Middle frontal gyrus (tissue), 1 donor: ENCODE data around the gene TWF1.
"Not testable (repeated sequence)": the region's sequence is repeated elsewhere in the genome, so short reads cannot be mapped to it uniquely, and the experiment has no call there.

Source experiments
- DNase-seq: peaks from one replicate; pipeline ENCODE4 v3.0.0-alpha.2; 2015; ENCODE audit warnings: low spot score; ENCODE audit errors: extremely low spot score

Gene TWF1

GRCh38 chr12:43805149-43805859 lies 813 bp downstream of the TWF1 start:
- no peak for DNase-seq

DNA sequence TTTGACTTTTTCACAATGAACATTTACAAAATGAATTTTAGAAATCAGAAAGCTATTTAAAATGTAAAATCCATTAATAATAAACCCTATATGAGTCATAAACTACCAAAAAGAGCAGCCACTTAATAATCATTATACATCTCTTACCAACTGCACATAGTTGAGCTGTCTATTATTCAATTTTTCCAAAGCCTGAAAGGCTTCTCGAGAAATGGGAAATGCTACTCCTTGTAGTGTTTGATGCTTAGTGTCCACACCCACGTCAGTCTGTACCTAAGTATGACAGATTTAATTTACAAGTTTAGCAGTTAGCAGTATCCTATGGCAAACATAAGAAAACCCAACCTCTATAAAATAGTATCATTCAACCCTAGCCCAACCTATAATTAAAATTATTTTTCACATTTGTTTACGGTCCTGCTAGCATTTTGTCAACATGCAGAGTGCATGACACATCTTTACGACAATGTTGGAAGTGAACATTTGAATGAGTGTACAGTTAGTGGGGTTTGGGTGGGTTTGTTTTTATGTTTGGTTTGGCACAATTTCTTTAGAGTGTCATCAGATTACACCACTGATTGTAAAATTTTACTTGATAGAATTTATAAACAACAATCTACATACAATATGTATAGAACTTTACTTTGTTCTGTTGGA lies 8.4 kb downstream of the TWF1 start:
- no peak for DNase-seq

DNA sequence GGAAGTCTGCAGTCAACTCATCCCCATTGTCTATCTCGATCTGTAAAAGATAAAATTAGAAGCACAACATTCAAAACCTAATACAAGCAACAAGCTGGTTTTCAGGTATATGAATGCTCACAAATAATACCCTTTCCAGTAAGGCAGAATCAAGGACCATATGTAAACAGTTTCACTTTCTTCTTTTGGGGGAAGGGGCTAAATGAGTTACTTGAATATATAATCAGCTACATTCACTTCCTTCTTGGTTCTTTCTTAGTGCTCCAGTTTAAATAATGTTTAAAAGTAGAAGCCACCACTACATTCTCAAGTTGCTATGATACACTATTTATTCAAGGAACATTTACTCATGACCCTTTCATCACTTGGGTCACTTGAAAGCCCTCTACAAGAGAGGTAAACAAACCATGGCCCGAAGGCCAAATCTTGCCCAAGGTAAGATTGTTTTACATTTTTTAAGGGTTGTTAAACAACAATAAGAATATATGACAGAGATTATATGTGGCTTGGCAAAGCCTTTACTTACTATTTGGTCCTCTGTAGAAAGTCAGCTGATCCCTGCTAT lies 10.3 kb downstream of the TWF1 start:
- no peak for DNase-seq

GRCh38 chr12:43789941-43790340 lies 16.2 kb downstream of the TWF1 start:
- DNase-seq: no peak

- no peak for DNase-seq
Observed at GRCh38 chr12:43786899-43787693, 19.0 kb downstream of the TWF1 start.

DNA sequence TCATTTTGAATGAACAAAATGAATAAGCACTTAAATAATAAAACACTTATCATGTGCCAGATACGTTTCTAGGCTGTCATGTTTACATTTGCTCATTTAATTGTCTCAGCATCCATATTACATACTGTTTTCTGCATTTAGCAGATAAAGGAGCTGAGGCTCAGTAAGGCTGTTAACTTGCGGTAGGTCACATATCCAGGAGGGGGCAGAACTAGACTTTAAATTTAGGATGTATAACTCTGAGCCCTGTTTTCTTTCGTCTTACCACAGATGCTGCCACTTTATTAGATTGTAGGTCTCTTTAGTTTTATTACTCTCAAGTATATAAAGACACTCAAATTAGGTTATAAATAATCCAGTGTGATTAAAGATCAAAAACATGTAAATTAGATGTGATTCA lies 29.6 kb downstream of the TWF1 start:
- no peak for DNase-seq

GRCh38 chr12:43766291-43766690 lies 39.8 kb downstream of the TWF1 start:
- no peak for DNase-seq

DNA sequence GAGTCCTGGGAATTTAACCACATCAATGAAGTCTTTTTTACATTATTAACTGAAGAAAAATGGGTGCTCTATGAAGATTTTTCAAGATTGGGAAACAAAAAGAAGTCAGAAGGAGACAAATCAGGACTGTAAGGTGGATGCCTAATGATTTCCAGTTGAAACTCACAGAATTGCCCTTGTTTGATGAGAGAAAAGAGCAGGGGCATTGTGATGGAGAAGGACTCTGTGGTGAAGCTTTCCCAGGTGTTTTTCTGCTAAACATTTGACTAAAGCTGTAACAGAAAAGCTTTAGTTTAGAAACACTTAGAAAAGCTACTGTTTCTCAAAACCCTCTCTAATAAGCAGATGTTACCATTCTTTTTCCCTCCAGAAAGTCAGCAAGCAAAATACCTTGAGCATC lies 41.6 kb downstream of the TWF1 start:
- DNase-seq: no peak

- no peak for DNase-seq
Observed at GRCh38 chr12:43763769-43764168, 42.3 kb downstream of the TWF1 start.

DNA sequence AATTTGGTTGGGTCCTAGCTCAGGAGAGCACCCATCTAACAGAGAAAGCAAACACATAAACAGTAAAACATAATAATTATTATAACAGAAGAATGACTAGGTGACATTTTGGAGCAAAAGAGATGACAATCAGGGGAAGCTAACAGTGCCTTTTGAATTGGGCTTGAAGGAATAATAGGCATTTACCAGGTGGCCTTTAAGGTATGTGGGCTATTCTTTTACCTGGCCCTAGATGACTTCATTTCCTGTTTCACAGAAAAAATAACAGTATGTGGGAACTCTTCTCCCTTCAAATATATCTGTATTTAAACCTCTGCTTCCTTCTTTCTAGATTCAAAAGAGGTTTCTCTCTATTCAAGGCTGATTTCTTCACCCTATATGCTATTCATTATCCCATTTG lies 43.5 kb downstream of the TWF1 start:
- no peak for DNase-seq

DNA sequence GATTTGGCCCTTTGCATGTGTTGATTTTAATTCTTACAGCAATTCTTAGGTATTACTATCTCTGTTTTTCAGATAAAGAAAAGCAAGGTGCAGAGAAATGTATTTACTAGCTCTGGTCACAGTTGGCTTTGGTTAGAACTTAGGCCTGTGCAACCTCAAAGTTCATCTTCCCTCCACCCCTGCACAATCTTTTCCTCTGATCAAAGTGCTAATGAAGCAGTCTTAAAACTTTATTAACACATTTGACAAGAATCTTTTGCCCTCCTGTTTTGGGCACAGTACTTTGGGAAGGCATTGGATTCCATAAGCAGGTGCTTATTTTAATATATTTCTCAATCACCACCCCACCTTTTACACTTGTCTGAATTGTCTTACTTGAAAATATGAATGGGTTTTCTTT lies 44.6 kb downstream of the TWF1 start:
- DNase-seq: no peak

- no peak for DNase-seq
Observed at GRCh38 chr12:43760396-43760795, 45.7 kb downstream of the TWF1 start.

DNA sequence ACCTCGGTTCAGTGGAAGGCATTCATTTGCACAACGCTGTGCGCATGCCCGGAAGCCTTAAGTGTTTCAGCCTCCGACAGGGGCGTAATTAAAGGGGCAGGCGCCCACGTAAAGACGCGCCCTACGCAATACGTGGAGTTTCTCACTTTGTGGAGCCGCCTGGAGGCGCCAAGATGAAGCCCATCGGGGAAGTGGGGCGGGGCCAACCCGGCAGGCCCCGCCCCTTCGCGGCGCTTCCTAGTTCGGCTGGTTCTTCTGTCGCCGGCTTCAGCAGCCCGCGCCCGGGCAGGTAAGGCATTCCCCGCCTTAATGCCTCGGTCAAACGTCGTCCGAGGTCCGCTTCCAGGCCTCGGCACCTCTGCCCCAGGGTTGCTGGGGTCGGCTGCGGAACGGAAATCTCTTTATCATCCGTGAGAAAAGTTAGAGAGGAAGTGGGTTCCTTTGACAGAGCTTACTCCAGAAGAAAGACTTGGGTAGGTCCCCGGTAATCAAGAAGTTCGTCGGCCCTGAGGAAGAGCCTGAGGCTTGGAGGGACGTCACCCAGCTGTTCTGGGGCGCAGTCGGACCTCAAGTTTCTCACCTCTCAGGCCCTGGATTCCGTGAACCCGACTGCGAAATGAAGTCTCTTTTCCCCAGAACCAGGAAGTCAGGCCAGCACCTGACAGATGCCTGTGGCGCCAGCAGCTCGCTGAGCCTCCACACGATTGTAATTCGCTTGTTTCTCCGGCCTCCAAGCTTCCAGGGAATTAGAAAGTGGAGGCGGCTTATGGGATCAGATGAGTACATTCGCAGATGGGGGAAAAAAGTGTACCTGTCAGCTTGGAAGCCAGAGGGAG lies 47.2 kb downstream of the TWF1 start, which contains the start of the genes IRAK4 and PUS7L:
TSS of gene IRAK4 (plus strand) at position 224 of the 836 bp plus-strand sequence. CDS start 9,161 bp downstream, outside the sequence.
TSS of gene PUS7L (minus strand) at position 63 of the 836 bp plus-strand sequence. CDS start 3,545 bp downstream, outside the sequence.
- DNase-seq: peak; percentile 93

GRCh38 chr12:43758247-43758727 lies 47.8 kb downstream of the TWF1 start:
- no peak for DNase-seq

- DNase-seq: no peak
Observed at GRCh38 chr12:43754015-43754414, 52.1 kb downstream of the TWF1 start.

DNA sequence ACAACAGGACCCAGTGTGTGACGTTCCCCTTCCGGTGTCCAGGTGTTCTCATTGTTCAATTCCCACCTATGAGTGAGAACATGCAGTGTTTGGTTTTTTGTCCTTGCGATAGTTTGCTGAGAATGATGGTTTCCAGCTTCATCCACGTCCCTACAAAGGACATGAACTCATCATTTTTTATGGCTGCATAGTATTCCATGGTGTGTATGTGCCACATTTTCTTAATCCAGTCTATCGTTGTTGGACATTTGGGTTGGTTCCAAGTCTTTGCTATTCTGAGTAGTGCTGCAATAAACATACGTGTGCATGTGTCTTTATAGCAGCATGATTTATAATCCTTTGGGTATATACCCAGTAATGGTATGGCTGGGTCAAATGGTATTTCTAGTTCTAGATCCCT lies 54.8 kb downstream of the TWF1 start:
- DNase-seq: not testable (repeated sequence)

DNA sequence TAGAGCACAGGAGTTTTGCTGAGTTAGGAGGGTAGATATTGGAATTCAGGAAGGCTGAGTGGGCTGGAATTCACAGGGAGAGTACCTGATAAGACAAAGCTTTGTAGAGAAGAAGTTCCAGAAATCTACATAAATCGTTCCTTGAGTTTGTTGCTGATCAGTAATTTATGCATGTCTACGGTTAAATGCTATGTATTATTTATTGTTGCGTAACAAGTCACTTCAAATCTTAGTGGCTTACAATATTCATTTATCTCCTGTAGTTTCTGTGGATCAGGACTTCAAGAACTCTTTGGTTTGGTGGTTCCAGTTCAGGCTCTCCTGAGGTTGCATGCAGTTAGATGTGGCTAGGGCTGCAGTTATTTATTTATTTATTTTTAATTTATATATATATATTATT lies 55.3 kb downstream of the TWF1 start:
- no peak for DNase-seq

GRCh38 chr12:43749016-43749415 lies 57.1 kb downstream of the TWF1 start:
- DNase-seq: no peak

DNA sequence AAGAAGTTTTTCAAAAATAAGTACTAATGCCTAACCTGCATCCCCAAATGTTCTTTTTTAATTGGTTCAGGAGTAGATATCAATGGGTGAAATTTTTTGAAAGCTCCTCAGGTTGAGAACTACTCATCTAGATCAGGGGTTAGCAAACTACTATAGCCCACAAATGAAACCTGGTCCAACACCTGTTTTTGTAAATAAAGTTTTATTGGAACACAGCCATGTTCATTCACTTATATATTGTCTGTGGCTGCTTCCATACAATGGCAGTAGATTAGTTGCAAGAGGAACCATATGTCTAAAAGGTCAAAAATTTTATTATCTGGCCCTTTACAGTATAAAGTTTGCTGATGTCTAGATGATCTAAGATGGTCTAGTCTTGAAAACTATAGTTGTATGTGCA lies 61.3 kb downstream of the TWF1 start:
- no peak for DNase-seq
